ENCODE measurements around the gene SSU72.

DNA sequence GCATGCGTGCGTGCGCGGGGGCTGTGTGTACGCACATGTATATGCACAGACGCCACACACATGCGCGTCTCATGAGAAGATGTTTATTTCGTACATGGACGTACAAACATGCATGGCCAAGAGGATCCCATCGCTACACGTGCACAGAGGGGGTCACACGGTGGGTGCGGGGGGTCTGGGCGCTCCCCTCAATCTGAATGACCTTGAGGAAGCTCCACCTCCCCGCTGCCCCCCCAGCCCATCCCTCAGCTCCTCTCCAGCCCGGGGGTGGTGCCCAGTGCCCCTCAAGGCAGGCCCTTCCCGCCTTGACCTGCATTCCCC lies 35.7 kb downstream of the SSU72 start:
- TF ChIP-seq, protein P1, sequence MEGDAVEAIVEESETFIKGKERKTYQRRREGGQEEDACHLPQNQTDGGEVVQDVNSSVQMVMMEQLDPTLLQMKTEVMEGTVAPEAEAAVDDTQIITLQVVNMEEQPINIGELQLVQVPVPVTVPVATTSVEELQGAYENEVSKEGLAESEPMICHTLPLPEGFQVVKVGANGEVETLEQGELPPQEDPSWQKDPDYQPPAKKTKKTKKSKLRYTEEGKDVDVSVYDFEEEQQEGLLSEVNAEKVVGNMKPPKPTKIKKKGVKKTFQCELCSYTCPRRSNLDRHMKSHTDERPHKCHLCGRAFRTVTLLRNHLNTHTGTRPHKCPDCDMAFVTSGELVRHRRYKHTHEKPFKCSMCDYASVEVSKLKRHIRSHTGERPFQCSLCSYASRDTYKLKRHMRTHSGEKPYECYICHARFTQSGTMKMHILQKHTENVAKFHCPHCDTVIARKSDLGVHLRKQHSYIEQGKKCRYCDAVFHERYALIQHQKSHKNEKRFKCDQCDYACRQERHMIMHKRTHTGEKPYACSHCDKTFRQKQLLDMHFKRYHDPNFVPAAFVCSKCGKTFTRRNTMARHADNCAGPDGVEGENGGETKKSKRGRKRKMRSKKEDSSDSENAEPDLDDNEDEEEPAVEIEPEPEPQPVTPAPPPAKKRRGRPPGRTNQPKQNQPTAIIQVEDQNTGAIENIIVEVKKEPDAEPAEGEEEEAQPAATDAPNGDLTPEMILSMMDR (IDR thresholded peaks at IDR 0.05), result no peak
- TF ChIP-seq EZH2 (IDR thresholded peaks at IDR 0.05), result no peak

Measured in neural progenitor cell (in vitro differentiated cells).